DMS114 treated with DMSO at 0.1 percent for 48 hours (cell line): Measurements from ENCODE around the gene GALK1.

ENCODE experiments used
- DNase-seq: peaks from one replicate; lab custom pipeline; 2025; ENCODE audit not compliant: unreplicated experiment; lab: John Stamatoyannopoulos, UW

The GALK1 gene

DNA sequence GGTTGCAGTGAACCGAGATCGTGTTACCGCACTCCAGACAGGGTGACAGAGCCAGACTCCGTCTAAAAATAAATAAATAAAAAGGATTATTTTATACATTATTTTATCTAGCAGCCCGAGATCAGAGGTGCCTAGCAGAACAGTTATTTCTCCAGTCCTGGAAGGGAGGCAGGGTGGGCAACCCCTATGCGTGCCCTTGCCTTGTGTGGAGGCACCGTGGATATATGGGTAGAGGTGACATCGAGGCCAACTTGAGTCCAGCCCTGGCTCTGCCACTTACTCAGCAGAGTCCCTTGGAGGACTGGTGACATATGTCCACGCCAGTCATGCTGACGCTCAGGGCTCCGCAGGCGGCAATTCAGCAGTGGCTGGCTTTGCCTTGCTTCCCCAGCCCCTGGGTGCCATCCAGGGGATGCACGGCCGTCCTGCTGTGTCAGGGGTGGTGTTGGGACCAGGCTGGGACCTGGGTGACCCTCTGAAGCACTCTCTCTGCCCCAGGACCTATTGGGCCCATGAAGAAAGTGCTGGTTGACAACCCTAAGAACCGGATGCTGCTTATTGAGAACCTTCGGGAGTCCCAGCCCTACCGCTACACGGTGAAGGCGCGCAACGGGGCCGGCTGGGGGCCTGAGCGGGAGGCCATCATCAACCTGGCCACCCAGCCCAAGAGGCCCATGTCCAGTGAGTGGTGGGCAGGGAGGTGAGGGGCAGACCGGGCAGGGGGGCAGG is 13.2 kb downstream of the GALK1 start:
- no peak for DNase-seq

DNA sequence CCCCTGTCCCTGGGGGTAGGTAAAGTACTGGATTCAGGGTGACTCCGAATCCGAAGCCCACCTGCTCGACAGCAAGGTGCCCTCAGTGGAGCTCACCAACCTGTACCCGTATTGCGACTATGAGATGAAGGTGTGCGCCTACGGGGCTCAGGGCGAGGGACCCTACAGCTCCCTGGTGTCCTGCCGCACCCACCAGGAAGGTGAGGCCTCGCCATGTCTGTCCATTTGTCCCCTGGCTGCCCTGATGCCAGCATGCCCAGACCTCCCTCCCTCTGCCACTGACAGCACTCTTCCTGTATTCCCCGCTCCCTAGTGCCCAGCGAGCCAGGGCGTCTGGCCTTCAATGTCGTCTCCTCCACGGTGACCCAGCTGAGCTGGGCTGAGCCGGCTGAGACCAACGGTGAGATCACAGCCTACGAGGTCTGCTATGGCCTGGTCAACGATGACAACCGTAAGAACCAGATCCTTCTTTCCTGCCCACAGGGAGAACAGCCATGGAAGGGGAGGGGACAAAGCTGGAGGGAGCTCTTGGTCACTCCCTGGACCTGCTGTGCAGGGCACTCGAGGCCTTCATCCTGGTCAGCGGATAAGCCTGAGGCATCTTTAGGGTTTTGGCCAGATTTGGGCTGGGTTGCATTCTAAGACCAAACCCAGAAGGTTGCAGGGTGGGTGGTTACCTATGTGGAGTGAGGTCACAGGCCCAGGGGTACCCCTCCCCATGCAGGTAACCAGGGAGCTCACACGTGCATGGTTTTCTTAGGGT is 14.2 kb downstream of the GALK1 start:
- DNase-seq, result no peak

DNA sequence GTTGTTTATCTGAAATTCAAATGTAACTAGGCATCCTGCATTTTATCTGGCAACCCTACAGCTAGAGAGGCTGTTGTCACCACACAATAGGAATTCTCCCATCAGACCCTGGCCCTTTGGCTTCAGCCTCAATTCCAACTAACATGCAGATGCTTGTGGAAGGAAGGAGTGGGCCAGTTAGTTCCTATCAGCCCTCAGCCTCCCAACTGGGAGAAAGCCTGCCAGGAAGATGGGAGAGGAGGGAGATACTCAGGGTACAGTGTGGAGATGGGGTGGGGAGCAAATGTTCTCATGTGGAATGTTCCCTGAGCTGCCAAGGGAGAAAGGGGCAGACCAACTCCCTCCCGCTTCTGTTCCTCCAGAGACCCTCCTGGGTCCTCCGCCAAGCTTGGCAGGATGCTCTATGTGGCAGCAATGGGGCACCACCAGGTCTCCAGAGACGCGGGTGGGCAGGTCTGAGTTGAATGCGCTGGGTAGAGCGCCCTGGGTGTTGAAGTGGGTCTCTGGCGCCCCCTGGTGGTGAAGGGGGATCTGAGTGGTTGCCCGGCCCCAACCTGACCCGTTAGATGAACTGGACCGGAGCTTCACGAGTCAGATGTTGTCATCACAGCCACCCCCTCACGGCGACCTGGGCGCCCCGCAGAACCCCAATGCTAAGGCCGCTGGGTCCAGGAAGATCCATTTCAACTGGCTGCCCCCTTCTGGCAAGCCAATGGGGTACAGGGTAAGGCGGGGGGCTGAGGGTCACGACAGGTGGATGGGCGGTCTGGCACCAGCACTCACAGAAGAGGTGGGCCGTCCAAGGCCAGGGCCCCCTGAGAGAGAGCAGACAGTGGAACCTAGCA is 15.2 kb downstream of the GALK1 start:
- DNase-seq, result peak; percentile 40

DNA sequence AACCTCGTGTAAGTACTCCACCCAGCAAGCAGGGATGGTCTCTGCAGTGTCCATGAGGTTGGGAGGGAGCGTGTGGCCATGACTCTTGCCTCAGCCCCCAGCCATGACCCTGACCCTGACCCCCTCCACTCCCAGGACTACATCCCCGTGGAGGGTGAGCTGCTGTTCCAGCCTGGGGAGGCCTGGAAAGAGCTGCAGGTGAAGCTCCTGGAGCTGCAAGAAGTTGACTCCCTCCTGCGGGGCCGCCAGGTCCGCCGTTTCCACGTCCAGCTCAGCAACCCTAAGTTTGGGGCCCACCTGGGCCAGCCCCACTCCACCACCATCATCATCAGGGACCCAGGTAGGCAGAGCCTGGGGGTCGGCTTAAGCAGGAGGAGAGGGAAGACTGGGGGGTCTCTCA is 16.3 kb downstream of the GALK1 start:
- no peak for DNase-seq

DNA sequence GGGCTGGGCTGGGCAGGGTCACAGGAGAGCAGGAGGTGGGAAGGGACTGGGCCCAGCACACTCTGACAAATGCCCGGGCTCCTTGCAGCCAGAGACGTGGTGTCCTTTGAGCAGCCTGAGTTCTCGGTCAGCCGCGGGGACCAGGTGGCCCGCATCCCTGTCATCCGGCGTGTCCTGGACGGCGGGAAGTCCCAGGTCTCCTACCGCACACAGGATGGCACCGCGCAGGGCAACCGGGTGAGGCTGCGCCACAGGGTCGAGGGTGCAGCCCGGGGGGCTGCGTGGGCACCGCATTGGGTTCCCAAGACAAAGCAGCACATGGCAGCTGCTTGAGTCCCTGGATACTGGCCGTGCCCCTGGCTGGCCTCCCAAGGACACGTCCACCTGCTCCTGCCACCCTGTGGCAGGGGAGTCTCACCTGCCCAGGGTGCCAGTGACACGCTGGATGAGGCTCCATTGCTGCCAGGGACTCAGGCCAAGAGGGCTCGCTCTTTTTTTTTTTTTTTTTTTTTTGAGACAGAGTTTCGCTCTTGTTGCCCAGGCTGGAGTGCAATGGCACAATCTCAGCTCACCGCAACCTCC is 21.3 kb downstream of the GALK1 start:
- no peak for DNase-seq

DNA sequence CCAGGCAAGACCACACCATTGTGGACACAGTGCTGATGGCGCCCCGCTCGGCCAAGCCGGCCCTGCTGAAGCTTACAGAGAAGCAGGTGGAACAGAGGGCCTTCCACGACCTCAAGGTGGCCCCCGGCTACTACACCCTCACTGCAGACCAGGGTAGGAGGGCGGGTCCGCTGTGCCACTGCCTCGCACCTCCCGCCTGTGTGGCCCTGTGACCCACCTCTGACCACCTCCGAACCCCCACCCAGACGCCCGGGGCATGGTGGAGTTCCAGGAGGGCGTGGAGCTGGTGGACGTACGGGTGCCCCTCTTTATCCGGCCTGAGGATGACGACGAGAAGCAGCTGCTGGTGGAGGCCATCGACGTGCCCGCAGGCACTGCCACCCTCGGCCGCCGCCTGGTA is 22.7 kb downstream of the GALK1 start:
- no peak for DNase-seq

DNA sequence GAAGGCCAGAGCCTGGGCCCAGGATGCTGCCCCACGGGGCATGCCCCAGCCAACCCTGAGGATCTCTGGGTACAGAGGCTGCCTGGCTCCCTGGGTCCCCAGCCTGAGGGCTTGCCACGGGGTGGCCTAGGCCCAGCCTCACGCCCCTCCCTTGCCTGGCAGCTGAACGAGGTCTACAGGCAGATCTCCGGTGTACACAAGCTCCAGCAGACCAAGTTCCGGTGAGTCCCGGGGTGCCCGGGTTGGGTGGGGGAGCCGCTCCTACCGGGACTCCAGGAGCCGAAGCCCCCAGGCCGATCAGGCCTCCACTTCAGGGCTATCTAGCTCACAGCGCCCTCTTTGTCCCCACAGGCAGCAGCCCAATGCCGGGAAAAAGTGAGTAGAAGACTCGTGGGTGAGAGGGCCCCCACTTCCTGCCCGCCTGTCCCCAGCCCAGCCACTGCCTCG is 24.3 kb downstream of the GALK1 start:
- no peak for DNase-seq

DNA sequence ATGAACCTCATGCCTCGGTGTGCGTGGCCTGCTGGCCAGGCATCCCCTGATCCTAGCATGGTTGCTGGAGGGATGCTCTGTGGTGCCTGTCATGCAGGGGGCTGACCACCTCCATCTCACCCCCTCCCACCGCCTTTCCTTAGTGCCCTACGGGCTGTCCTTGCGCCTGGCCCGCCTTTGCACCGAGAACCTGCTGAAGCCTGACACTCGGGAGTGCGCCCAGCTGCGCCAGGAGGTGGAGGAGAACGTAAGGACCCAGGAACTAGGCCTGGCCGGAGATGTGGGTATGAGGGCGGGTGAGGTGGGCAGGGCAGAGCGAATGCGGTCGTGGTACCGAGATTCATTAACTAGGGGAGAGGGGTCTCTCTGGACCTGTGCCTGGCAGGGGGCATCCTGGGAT is 24.8 kb downstream of the GALK1 start:
- no peak for DNase-seq

DNA sequence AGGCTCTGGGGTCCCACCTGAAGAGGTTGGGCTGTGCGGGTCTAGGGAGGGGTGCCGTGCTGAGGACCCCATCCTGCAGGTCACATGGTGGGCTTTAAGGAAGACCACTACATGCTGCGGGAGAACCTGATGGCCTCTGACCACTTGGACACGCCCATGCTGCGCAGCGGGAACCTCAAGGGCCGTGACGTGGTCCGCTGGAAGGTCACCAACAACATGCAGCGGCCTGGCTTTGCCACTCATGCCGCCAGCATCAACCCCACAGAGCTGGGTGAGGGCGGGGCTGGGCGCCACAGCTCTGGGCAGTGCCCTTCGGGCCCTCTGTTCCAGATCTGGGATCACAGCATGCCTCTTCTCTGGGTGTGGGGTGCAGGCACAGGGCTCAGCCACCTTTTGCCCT is 25.2 kb downstream of the GALK1 start:
- no peak for DNase-seq

DNA sequence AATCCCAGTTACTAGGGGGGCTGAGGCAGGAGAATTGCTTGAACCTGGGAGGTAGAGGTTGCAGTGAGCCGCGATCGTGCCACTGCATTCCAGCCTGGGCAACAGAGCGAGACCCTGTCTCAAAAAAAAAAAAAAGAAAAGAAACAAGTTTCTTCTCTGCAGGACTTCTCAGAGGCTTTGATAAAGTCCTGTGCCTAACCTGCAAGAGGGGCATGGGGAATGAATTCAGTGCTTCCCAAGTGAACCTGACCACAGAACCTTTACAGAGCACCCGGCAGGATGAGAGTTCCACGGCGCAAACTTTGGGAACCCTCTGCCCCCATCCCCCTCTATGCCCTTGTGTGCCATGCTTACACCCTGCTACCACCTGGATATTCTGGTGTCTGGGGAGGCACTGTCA is 25.8 kb downstream of the GALK1 start:
- DNase-seq, result no peak

DNA sequence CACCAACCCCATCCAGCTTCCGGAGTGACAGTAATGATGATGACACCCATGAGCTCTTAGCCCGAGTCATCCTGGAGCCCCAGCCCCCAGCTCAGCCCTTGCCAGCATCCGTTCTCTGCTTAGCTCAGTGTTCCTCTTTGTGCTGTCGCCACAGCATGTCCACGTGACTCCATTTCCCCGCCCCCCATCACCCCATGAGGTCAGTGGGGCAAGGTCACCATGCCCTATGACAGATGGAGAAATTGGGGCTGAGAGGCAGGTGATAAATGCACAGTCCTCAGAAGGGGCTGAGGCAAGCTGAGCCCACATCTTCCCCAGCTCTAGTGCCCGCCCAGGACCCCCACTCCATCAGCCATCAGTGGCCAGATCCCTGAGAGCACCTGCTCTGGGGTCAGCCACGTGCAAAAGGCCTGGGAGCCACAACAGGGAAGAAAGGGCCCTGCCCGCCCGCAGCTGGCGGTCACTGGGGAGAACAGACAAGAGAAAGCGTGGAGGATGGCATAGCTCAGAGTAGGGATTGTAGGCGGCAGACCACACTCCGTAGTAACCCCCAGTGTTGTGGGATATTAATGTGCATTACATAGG is 26.7 kb downstream of the GALK1 start:
- DNase-seq, result no peak

DNA sequence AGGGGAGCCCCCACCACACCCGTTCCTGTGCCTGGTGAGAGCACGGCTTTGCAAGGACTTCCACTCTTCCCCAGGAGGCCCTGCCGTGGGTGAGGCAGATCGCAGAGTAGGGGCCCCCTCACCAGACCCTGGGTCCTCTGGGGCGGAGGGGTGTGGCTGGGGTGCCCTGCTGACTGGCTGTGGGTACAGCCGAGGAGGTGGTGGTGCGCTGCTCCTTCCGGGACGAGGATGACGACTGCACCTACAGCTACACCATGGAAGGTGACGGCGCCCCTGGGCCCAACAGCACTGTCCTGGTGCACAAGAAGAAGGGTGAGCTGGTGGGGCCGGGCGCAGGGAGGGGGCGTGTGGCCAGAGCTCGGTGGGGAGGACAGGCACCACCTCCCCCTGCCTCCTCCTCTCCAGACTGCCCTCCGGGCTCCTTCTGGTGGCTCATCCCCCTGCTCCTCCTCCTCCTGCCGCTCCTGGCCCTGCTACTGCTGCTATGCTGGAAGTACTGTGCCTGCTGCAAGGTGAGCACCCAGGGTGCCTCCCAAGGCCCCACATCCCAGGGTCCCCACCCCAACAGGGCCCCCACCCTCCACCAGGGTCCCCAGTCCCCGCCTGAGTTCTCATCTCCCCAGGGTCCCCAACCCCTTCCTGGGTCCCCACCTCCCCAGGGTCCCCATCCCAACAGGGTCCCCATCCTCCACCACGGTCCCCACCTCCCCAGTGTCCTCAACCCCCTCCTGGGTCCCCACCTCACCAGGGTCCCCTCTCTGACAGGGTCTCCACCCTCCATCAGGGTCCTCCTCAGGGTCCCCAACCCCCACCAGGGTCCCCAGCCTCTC is 27.6 kb downstream of the GALK1 start:
- no peak for DNase-seq

DNA sequence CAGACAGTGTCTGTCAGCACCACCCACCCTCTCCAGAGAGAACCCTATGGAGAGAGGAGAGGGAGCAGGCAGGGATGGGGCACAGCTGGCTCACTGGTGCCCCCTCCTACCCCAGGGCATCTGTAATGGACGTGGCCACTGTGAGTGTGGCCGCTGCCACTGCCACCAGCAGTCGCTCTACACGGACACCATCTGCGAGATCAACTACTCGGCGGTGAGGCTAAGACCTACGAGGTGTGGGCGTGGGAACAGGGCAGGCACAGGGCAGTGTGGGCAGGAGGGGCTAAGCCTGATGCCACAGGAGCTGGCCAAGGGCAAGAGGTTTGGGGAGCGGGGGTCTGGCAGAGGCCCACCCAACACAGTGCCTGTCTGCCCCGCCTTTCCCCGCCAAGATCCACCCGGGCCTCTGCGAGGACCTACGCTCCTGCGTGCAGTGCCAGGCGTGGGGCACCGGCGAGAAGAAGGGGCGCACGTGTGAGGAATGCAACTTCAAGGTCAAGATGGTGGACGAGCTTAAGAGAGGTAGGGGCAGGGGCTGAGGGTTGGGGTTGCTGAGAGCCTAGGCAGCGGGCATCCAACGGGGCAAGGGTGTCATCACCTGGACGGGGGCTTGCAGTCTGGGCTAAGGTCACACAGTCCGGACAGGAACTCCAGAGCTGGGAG is 28.7 kb downstream of the GALK1 start:
- DNase-seq, result no peak

DNA sequence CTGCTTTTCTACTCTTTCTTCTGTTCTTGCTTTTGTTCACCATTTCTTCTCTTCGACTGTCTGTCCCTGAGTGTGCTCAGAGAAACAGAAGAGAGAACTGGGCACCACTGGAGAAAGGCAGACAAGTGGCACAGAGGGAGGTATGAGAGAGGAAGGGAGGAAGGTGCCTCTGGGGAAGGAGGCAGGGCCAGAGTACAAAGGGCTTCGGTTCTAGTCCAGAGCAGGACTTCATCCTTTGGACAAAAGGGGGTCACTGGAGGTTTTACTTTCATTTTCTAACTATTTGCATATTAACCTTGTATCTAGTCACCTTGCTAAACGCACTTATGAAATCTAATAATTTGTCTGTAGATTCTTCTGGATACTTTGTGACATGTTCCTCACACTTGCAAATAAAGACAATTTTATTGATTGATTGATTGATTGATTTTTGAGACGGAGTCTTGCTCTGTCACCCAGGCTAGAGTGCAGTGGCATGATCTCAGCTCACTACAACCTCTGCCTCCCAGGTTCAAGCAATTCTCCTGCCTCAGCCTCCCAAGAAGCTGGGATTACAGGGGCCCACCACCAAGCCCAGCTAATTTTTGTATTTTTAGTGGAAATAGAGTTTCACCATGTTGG is 30.2 kb downstream of the GALK1 start:
- DNase-seq, result no peak

DNA sequence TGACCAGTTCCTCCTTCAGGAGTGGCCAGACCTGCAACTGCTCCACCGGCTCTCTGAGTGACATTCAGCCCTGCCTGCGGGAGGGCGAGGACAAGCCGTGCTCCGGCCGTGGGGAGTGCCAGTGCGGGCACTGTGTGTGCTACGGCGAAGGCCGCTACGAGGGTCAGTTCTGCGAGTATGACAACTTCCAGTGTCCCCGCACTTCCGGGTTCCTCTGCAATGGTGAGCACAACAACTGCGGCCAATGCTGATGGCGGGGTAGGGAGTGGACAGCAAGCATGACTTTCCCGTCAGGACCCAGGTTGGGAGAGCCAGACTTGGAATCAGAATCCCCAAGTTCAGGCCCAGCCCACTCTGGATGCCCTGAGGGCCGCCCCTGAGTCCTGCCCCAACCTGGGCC is 31.5 kb downstream of the GALK1 start:
- DNase-seq, result no peak

DNA sequence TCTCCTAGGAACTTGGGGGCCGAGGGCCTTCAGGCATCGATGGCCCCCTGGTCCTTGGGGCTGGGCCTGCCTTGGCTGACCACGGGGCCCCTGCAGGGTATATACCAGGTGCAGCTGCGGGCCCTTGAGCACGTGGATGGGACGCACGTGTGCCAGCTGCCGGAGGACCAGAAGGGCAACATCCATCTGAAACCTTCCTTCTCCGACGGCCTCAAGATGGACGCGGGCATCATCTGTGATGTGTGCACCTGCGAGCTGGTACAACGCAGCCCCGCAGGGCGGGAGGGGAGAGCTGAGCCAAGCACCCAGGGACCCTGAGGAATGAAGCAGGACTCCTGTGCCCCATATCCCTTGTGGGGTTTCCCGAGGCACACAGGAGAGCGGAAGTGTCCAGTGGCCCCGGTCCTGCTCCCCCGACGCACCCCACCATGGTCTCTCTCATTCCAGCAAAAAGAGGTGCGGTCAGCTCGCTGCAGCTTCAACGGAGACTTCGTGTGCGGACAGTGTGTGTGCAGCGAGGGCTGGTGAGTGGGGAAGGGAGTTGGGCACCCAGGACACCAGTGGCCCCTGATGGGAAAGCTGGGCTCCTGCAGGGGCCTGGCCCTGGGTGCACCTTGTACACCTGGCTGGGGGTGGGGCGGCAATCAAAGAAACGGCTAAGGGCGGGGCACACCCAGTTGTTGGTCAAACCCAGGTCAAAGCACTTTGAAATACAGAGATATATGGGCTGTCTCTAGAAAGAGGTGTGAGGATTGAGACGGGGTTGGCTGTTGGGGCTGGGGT is 33.1 kb downstream of the GALK1 start:
- no peak for DNase-seq

DNA sequence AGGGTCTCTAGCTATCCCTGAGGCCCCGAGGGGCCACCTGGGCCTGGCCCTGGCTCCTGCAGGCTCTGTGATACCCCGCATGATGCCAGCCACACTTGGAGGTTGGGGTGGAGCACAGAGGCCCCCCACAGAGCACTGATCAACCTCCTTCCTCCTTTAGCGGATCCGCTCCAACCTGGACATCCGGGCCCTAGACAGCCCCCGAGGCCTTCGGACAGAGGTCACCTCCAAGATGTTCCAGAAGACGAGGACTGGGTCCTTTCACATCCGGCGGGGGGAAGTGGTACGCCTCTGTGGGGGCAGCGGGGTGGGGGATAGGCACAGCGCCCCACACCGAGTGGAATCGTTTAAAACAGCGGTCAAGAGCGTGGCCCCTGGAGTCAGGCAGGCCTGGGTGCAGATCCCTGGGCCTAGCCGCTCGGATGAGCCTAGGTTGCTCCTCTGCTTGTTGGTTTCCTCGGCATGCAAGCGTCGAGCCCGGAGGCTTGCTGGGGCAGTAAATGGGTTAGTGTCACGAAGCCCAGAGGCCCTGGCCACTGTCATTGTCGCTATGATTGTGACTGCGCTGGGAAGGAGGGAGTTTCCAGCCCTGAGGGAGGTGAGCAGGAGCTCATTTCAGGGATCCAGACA is 33.8 kb downstream of the GALK1 start:
- no peak for DNase-seq

DNA sequence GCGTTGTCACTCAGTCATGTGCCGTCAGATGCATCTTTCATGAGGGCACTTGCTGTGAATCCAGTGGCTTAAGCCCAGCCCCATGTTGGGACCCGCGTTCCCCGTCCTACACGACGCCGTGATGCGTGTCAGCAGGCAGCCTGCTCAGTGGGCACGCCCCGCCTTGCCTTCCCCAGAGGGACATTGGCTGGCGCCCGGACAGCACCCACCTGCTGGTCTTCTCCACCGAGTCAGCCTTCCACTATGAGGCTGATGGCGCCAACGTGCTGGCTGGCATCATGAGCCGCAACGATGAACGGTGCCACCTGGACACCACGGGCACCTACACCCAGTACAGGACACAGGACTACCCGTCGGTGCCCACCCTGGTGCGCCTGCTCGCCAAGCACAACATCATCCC is 34.9 kb downstream of the GALK1 start:
- DNase-seq, result no peak
